HG03066 (cell line): ENCODE results near the gene GPATCH2.
"Not testable (repeated sequence)": the region's sequence is repeated elsewhere in the genome, so short reads cannot be mapped to it uniquely, and the experiment has no call there.

Experiments
- ATAC-seq: cut with Tn5 transposase; IDR thresholded peaks from one replicate; pipeline ENCODE4 v1.9.1; 2021; ENCODE audit warnings: low read depth; ENCODE audit not compliant: unreplicated experiment

The GPATCH2 gene

DNA sequence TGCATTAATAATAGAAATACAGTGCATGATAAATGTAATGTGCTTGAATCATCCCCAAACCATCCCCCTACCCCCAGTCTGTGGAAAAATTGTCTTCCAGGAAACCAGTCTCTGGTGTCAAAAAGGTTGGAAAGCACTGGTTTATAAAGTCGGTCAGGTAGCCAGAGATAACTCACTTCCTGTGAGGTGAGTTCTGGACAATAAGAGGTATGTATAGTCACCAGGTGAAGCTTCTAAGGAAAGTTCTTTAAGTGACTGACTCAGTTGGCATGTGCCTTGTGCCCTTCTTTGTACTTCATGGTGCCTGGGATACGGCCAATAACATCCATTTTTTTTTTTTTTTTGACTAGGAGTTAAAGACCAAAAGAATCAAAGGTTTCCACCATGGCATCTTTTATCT lies 103.7 kb downstream of the GPATCH2 start:
- no peak for ATAC-seq

- no peak for ATAC-seq
Observed at GRCh38 chr1:217526636-217527035, 104.3 kb downstream of the GPATCH2 start.

GRCh38 chr1:217525773-217526490 lies 105.0 kb downstream of the GPATCH2 start:
- ATAC-seq = no peak

DNA sequence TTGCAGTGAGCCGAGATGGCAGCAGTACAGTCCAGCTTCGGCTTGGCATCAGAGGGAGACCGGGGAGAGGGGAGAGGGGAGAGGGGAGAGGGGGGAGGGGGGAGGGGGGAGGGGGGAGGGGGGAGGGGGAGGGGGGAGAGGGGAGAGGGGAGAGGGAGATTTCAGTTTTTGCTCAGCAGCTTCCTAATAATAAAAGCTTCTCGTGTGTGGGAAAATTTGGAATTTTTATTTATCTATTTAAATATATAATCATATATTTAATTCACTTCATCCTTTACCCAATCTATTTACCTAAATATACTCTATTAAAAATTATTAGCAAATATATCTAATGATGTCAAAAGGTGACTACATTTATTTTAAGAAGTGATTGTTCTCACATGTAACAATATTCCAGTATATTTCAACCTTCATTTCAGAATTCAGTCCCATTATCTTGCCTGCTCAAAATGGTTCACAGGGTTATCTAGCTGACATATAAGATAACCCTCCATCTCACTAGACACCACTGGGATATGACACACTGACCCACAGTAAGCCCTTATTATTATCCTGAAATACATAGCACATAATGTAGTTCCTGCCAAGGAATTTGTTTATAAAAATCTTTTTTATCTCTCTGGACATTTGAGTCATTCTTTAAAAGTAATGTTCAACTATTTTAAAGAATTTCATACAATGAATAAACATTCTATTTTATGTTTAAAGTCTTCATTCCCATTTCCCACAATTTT lies 105.9 kb downstream of the GPATCH2 start:
- no peak for ATAC-seq

- ATAC-seq = not testable (repeated sequence)
Observed at GRCh38 chr1:217523921-217524320, 107.0 kb downstream of the GPATCH2 start.

DNA sequence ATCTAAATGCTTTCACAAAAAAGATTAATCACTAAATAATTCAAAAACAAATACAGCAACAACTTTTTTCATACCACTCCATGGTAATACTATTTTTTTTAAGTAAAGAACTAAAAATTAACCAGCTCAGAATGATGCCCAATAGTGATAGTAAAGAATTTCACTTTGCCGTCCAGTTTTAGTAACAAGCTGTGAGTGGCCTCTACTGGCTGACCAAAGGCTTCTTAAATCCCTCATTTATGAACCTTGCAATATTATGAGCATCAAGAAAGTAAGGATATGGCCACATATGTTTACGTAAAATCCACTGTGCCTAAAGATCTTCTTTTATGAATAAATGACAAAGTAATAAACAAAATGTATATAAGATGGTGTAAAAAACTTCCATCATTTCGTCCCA lies 108.6 kb downstream of the GPATCH2 start:
- no peak for ATAC-seq

- no peak for ATAC-seq
Observed at GRCh38 chr1:217521317-217521716, 109.6 kb downstream of the GPATCH2 start.

DNA sequence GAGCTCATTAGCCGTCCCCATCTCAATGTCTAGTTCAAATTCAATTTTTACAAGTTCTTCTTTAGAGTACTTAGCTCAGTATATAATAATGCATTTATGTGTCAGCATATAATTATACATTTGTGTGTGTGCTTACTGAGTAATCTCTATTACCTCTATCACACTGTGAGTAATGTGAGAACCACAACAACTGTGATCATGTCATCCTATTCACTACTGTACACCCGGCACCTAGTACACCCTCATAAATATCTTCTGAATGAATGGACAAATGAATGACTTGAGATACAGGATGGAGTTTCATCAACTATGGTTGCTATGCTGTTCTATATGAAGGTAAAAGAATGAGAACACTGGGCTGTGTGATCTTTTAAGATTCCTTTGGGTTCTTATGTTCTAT lies 124.0 kb downstream of the GPATCH2 start:
- ATAC-seq = no peak

DNA sequence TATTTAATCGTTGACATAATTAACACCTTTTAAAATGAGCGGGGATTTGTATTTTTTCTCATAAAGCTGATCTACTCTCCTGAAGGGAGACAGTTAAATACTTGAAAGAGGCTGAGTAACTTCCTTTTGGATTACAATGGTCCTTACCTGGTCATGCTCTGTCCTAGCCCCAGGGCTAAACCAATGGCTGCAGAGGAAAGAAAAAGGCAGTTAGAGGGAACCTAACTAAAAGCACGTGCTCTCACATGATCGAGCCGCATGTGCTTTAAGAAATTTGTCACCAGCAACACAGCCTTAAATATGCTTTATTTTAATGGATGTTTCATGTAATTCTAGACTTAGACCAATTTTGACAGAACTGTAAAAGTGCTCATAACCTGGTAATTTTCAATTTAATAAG lies 132.7 kb downstream of the GPATCH2 start:
- no peak for ATAC-seq

- peak; percentile 93 for ATAC-seq
Observed at GRCh38 chr1:217495249-217495648, 135.6 kb downstream of the GPATCH2 start.

DNA sequence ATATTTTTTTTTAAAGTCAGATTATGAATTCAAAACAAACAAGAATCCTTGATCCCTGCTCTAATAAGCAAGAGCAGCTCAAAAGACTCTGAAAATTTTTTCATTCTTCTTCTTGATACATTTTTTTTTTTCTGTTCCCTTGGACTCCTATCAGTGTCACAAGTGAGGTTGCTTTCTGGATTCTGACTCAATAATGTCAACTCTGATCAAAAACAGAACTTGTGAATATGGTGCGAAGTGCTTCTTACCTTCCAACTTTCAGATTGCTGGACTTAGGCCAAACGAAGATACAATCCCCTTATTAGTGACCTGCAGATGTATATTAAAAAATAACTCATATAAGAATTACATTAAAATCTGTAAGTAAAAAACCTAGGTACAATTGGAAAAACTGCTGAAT lies 136.1 kb downstream of the GPATCH2 start:
- ATAC-seq = peak; percentile 49

DNA sequence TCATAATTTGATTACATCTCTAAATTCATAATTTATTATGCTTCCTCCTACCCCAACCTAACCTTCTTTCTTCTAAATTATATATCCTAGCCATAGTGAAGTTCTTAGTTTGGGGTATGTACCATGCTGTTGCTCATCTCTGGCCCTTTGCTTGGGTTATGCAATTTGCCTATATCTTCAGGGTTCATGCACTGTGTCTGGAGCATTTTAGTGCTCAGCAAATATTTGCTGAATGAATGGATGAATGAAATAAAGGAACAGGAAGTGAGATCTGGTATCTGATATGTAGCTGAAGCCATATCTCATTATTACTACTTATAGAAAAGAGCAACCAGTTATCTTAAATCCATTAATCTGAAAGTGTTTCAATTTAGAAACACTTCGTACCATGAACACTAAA lies 137.6 kb downstream of the GPATCH2 start:
- no peak for ATAC-seq

DNA sequence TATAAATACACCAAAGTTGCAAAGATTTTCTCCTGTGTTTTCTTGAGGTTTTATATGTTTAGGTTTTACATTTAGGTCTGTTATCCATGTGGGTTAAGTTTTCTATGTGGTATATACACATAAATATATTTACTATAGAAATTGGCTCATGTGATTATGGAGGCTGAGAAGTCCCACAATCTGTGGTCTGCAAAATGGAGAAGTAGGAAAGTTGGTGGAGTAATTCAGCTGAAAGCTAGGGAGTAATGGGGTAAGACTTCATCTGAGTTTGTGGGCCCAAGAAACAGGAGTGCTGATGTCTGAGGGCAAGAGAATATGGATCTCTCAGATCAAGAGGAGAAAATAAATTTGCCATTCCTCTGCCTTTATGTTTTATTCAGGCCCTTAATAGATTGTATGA lies 146.0 kb downstream of the GPATCH2 start:
- no peak for ATAC-seq

DNA sequence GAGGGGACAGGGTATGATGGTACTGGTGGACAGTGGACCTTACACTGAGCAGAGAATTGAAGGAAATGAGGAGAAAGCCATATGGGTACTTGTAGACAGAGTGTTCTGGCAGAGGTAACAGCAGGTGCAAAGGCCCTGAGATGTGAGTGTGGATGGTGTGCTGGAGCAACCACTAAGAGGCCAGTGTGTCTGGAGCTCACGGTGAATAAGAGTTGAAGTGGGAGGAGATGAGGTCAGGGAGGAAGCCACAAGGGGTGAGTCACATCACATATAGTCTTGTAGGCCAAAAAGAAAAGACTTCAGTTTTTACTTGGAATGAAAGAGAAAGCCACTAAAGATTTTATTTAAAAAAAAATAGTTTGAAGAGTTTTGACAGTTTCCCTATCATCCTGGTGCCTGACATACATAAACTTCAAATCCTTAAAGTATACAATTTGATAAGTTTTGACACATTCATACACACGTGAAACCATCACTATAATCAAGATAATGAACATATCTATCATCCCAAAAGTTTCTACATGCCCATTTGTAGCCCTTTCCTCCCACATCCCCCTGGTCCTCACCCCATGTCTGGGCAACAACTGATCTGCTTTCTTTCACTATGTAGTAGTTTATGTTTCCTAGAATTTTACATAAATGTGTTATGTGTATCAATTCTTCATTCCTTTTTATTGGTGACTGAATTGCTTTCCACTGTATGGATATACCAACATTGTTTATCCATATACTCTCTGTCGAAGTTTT lies 148.4 kb downstream of the GPATCH2 start:
- peak; percentile 99 for ATAC-seq

- no peak for ATAC-seq
Observed at GRCh38 chr1:217478450-217478849, 152.4 kb downstream of the GPATCH2 start.

- no peak for ATAC-seq
Observed at GRCh38 chr1:217472915-217473314, 158.0 kb downstream of the GPATCH2 start.

GRCh38 chr1:217471403-217471802 lies 159.5 kb downstream of the GPATCH2 start:
- ATAC-seq = no peak

GRCh38 chr1:217469983-217470382 lies 160.9 kb downstream of the GPATCH2 start:
- no peak for ATAC-seq

DNA sequence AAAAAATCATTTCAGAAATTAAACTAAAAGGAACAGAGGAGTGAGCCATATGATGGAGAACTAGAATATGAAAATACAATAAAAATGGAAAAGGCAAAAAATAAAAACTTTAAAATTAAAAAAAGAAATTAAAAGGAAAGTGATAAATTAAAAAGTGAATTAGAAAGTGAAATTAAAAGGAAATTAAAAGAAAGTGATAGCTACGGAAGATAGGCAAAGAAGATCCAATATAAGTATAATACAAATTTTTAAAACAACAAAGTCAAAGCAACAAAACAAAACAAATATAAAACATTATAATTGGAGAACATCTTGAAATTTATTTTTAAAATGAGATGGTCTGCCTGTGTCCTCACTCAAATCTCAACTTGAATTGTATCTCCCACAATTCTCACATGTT lies 165.8 kb downstream of the GPATCH2 start:
- no peak for ATAC-seq

GRCh38 chr1:217462666-217463065 lies 168.2 kb downstream of the GPATCH2 start:
- no peak for ATAC-seq

DNA sequence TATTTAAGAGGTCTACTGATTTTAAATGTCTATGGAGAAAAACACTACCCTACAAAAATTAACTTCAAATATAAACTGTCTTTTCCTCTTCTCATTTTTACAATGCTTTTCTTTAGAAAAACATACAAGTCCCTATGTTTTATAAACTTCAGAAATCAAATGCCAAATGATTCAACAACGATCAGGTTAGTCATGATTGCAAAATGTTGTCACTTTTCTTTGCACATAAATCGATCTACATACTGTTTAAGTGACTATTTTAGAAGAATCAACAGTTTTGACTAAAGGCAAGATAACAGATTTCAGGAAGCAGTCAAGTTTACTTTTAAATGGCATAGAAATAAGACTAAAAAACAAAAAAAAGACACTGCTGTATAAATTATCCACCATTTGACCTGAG lies 168.7 kb downstream of the GPATCH2 start:
- ATAC-seq = no peak
